ENCODE data around the gene EFCAB12.

EFCAB12 gene

DNA sequence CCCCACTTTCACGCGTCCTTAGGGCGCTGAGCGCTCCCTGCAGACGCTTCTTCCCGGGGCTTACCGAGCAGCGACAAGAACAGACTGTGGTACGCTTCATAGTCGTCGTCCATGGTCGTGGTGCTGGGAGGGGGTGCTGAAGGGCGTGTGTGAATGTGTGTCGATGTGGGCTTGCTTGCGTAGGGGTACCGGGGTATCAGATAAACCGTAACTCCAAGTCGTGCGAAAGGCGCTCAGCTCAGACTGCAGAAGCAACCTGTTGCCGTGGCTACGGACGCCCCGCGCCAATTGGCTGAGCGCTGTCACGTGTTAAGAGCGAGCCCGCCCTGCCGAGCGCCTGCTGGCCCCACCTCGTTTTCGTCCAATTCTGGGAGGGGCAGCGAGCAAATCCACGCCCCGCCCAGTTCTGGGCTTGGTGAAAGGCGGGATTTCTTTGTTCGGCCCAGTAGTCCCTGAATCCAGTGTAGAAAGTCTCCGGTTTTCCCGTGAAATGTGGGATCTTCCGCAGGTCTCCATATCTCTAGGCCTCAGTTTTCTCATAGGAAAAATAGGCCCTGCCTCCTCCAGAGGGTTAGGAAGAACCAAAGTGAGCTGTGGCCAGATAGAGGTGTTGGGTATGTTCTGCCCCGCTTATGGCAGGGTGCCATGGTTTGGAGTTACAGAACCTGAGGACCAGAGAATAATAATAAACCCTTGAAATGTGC, at the start of gene EFCAB12:
Gene EFCAB12 (minus strand): TSS at position 261 of the 704 bp plus-strand sequence. CDS start 148 bp downstream, at position 113.
- peak; percentile 56 to 81 (median 77) for DNase-seq (ENCODE audit: low read depth in 3 of 3, low spot score in 1 of 3)

DNA sequence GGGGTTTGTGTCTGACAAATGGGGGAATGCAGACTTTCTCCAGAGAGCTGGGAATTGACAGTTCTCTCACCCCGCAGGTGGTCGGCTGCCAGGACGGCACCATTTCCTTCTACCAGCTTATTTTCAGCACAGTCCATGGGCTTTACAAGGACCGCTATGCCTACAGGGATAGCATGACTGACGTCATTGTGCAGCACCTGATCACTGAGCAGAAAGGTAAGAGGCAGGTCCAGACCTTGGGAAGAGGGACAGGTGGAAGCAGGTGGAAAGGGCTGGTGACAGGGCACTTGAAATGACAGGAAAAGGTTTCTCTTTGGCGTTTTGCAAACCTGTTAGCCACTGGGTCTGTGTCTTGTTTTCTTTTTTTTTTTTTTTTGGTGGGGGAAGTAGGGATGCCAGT, 48.1 kb upstream of the EFCAB12 start:
- no peak for DNase-seq (ENCODE audit: low read depth in 3 of 3, low spot score in 1 of 3)

DNA sequence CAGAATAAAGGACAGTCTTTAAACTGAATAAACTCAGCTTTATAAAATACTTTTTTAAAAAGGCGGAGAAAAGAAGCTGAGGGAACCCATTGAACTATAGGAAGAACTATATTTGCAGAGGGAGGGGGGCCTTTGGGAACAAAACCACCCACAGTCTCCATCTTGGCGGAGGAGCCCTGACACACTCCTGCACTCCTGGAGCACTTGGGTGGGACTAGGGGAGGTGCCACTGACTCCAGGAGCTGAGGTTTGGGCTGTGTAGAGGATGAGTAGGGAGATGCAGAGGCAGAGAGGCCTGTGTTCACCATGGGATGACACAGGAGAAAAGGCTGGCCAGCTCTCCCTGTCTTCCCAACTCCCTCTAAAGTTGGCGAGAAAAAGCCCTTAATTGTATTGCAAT, 47.4 kb upstream of the EFCAB12 start:
- DNase-seq (ENCODE audit: low read depth in 3 of 3, low spot score in 1 of 3), result no peak

DNA sequence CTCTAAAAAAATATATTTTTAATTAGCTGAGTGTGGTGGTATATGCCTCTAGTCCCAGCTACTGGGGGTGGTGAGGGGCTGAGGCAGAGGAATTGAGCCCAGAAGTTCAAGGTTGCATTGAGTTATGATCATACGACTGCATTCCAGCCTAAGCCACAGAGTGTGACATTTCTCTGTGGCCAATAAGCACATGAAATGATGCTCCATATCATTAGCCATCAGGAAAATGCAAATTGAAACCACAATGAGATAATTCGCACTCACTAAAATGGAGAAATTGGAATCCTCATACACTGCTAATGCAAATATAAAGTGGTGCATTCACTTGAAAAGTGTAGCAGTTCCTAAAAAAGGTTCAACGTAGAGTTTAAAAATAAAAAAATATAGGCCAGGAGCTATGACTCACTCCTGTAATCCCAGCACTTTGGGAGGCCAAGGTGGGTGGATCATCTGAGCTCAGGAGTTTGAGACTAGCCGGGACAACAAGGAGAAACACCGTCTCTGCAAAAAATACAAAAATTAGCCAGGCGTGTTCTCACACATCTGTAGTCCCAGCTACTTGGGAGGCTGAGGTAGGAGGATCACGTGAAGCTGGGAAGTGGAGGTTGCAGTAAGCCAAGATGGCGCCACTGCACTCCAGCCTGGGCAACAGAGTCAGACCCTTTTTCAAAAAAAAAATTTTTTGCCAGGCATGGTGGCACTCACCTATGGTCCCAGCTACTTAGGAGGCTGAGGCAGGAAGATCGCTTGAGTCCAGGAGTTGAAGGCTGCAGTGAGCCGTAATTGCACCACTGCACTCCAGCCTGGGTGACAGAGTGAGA, 46.8 kb upstream of the EFCAB12 start:
- no peak for DNase-seq (ENCODE audit: low read depth in 3 of 3, low spot score in 1 of 3)

DNA sequence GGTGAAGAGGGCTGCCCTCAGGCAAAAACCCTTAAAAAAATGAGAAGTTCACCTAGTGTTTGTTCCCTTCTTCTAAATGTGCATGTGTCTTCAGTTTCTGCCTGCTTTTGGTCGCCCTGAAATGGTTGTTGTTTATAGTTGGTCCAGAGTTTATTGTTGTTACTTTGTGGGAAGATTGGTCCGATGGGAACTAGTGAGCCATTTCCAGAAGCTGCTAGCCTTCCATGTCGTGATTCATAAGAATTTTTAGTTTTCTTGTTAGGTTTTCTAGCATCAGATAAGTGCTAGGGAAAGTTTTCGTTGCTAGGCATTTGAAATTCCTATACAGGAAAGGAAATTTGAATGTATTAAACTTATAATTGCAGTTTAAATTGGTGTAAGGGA, 45.3 kb upstream of the EFCAB12 start:
- no peak for DNase-seq (ENCODE audit: low read depth in 3 of 3, low spot score in 1 of 3)

DNA sequence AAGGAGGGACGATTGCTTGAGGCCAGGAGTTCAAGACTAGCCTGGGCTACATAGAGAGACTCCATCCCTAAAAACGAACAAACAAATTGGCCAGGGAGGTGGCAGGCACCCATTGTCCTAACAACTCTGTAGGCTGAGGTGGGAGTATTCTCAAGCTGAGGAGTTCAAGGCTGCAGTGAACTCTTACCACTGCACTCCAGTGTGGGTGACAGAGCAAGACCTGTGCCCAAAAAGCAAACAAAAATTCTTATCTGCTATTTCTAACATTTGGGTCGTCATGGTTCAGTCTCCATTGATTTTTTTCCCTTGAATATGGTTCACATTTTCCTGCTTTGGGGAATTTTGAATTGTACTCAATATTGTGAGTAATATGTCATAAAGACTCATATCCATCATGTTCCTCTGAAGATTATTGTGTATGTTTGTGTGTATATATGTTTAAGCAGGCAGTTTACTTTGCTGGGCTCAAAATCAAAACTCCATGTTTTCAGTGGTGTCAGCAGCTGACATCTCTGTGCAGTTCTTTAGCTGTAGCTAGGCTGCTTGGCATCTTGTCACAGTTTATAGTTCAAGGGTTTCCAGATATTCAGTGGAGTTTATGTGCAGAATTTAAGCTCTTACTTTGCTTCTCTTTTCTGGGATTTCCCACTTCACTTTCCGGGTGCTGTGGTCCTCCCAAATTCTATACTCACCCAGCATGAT, 44.8 kb upstream of the EFCAB12 start:
- DNase-seq (ENCODE audit: low read depth in 3 of 3, low spot score in 1 of 3), result no peak

DNA sequence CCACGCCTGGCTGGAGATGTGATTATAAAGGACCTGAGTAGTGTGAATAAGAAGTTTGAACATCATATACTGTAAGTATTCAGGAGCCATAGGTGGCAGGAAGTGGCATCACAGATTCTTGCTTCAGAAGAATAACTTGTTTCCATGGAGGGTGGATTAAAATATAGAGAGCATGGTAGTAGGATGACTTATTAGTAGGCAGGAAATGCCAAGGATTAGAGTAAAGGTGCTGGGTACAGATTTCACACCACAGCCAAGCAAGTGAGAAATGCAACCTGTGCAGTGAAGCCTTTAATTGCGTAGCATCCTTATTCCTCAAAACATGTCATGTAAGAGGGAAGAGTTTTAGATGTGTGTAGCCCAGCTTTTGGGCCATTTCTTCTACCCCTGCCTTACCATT, 42.4 kb upstream of the EFCAB12 start:
- DNase-seq (ENCODE audit: low read depth in 3 of 3, low spot score in 1 of 3), result no peak

DNA sequence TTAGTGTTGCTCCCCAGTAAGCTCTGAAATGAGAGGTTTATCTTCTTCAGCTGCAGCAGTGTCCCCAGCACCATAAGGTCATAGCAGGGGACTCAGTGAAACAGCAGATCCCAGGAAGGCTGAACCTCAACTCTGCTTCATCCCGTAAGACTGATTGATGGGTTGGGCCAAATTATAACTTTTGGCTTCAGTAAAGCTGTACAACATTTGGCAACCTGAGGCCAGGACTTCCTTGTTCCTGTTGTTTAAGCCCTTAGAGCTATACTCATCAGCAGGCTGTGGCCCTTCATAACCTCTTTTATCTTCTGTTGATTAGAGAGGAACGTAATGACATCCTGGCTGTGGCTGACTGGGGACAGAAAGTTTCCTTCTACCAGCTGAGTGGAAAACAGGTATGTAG, 40.6 kb upstream of the EFCAB12 start:
- DNase-seq (ENCODE audit: low read depth in 3 of 3, low spot score in 1 of 3), result no peak

DNA sequence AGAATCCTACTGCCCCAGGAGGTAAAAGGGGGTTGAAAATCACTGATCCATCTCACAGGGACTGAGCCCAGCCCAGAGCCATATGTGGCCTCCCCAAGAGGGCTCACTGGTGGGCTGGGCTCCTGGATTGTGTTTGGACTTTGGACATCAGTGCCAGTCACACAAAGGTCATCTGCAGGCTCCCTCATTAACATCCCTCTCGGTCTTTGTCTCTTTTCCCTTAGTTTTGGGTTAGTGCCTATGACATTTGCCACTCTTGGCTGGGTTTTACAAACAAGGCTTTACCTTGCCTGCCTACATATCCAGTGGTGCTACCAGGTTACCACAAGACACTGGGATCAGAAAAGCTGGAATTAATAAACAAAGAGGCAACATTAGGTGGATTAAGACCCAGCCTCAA, 39.5 kb upstream of the EFCAB12 start:
- DNase-seq (ENCODE audit: low read depth in 3 of 3, low spot score in 1 of 3), result no peak

DNA sequence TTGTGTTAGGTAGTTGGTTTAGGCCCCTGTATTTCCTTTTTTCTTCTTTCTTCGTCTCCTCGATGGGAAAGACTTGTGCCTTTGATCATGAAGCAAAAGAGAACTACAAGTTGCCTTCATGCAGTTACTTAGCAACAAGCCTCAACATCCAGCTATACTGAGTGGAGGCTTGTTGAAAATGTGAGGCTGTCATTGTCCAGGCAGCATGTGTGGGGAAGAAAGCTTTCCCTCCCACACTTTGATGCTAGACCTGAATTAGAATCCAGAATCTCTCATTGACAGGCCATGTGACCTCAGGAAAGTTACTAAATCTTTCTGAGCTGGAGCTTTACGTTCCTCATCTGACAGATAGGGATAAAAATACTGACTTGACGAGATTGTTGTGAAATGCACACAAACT, 35.3 kb upstream of the EFCAB12 start:
- DNase-seq (ENCODE audit: low read depth in 3 of 3, low spot score in 1 of 3), result no peak

DNA sequence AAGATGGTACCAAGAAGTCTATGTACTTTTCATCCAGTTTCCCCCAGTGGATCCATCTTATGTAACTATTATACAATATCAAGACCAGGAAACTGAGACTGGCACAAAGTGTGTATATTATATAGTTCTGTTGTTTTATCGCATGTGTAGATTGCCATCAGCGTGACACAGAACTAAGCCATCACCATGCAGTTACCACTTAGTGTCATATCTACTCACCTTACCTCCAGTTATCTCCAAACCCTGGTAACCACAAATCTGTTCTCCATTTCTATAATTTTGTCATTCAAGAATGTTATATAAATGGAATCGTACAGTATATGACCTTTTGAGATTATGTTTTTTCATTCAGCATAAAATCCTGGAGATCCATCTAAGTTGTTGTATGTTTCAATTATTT, 34.7 kb upstream of the EFCAB12 start:
- no peak for DNase-seq (ENCODE audit: low read depth in 3 of 3, low spot score in 1 of 3)

DNA sequence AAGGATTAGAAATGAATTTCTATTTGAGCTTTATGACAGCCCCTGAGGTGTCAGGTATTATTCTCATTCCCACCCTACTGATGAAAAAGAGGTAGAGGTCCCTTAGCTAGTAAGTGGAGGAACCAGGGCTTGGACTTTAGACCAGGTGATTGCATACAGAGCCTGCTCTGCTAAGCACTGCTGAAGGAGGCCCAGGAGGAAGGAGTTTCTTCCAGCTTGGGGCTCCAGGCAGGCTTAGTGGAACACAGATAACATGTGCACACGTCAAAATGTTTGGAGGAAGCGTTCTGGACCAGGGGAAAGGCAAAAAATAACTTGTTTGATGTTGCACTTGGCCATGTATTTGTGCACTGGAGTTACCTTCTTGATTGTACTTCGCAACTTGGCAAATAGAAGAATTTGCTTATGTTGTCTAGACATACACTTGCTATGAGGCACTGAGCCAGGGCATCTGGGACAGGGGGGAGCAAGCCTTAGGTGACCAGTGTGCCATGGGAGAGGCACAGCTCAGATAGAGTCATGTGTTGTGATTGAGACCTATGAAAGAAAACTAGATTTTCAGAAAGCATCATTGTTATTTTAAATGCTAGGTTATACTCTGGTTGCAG, 34.0 kb upstream of the EFCAB12 start:
- no peak for DNase-seq (ENCODE audit: low read depth in 3 of 3, low spot score in 1 of 3)

DNA sequence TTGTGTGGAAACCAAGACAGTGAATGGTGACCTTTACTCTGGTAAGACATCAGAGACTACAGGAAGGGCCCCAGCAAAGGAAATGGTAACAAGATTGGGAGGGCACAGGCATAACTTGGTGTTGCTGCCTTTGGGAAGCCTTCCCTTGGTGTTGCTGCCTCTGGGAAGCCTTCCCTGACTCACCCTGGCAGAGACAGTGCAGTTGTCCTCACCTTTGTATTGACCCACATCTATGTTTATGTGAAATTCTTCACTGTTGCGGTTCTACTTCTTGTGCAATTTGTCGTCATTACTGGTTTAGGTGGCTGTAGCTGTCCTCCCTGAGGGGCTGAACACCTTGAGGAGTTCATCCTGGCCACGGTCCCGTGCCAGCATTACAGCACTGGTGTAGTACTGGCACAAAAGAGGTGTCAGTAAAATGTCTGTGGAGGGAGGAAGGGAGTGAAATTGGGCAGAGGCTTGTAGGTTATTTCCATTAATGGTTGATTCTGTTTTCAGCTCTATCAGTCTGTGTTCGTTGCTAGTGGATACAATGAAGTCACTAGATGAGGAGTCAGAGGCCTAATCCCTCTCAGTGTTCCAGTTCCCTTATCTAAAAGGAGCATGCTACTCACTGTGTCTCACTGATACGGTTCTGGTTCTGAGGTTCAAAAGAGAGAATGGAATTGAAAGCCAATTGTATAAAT, 33.2 kb upstream of the EFCAB12 start:
- DNase-seq (ENCODE audit: low read depth in 3 of 3, low spot score in 1 of 3), result no peak

DNA sequence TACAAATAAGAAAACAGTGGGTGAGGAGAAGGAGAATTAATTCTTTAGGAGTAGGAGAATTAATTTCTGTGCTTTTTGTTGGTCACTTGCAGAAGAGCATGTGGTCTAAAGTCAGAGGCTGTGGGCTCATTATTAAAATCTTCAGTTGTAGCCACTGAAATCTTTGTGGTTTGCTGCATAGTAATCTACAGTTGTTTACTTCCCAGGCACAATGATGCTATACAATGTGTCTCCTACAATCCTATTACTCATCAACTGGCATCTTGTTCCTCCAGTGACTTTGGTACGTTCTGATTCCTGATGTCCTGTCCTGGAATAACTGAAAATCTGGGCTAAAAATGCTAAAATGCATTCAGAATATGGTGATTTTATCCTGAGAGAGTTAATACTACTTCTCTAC, 32.6 kb upstream of the EFCAB12 start:
- DNase-seq (ENCODE audit: low read depth in 3 of 3, low spot score in 1 of 3), result no peak

DNA sequence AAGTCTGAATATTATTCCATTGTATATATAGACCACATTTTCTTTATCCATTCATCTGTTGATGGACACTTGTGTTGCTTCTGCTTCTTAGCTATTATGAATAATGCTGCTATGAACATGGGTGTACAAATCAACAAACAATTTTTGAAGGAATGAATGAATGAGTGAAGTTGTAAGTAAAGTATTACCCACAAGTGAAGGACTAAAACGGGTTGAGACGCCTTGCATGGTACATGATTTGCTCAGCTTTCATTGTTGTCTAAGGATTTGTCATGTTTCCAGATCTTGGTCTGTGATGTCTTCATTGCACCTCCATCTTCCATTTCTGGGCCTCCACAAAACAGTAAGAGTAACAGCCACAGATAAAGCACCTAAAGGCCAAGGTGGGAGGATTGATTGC, 32.1 kb upstream of the EFCAB12 start:
- no peak for DNase-seq (ENCODE audit: low read depth in 3 of 3, low spot score in 1 of 3)

DNA sequence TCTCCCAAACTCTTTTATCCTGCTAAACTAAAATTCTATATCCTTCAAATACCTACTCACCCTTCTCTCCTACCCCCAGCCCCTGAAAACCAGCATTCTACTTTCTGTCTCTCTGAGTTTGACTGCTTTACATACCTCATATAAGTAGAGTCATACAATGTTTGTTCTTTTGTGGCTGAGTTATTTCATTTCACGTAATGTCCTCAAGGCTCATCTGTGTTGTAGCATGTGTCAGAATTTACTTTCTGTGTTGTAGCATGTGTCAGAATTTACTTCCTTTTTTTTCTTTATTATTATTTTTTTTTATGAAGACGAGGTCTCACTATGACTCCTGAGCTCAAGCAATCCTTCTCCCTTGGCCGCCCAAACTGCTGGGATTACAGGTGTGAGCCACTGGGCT, 31.7 kb upstream of the EFCAB12 start:
- no peak for DNase-seq (ENCODE audit: low read depth in 3 of 3, low spot score in 1 of 3)

DNA sequence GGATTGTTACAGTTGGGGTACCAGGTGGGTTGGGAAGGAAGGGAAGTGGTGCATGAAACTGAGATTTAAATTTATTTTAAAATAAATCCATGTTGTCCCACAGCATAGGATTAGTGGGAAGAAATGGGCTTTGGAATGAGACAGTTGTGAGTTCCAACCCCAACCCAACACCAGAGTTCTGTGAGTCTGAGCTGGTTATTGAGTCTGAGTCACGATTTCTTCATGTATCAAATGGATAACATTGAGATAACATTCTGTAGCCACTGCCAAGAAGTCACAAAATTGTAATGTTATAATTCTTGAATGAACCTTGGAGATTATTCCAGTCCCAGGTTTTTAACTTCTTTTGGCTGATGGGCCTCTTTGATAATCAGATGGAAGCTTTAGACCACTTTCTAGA, 25.3 kb upstream of the EFCAB12 start:
- DNase-seq (ENCODE audit: low read depth in 3 of 3, low spot score in 1 of 3), result no peak

DNA sequence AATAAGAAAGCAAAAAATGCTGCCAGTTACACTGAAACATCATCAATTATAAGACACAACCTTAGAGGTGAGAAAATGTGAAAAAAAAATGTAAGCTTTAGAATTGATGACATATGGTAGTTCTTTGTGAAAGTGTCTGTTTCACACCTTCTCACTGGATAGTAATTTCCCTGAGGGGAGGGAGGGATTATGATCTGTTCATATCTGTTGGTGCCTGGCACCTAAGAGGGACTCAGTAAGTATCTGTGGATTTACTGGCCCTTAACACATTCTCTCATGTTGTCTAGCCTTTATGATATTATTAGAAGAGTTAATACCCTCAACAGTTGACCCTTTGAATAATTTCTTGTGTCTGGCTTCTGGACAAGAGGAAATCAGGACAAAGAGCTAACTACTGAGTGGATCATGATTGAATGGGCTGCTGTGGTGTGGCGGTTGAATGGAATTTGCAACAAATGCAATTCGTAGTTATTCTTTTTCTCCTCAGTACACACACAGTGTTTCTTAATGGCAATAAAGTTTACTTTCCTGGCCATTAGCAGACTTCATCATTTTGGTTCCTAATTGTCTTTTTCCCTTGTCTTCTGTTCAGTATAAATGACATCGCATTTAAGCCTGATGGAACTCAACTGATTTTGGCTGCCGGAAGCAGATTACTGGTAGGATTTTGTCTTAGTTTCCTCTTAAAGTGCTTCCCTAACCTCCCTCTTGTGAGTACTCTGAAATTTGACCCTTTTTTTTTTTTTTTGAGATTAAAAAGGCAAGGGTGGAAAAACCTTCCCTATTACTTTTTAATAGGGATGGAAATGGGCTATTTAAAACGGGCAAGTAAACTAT, 21.1 kb upstream of the EFCAB12 start:
- no peak for DNase-seq (ENCODE audit: low read depth in 3 of 3, low spot score in 1 of 3)

DNA sequence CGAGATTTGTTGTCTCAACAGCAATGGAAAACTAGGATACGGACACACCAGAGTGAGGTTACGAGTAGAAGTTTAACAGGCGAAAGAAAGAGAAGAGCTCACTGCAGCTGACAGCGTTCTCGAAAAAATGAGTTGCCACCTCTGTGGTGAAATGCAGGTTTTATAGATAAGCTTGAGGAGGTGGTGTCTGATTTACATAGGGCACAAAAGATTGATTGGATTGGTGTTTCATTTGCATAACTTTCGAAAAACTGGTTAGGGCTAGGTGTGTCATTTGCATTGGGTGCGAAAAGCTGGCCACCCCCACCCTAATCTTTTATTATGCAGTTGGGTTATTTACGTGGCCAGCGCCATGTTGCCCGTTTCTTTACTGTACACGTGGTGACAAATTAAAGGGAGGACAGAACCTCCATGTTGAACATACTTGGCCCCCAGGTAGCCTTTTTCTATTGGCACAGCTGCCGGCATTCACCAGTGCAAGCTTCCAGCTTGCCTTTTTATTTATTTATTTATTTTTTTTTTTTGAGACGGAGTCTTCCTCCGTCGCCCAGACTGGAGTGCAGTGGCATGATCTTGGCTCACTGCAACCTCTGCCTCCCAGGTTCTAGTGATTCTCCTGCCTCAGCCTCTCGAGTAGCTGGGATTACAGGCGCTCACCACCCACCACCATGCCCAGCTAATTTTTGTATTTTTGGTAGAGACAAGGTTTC, 19.9 kb upstream of the EFCAB12 start:
- DNase-seq (ENCODE audit: low read depth in 3 of 3, low spot score in 1 of 3), result no peak

DNA sequence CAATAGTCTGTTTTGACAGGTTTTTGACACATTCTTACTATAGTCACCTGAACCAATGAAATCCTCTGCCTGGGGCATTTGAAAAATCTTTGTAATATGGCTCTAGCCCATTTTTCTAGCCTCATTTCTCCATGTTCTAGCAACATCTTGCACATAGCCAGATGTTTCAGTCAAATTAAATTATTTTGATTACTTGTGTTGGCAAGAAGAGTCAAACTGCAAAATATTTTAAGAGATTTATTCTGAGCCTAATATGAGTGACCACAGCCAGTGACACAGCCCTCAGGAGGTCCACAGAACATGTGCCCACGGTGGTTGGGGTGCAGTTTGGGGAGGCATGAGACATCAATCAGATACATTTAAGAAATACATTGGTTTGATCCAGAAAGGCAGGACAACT, 18.5 kb upstream of the EFCAB12 start:
- DNase-seq (ENCODE audit: low read depth in 3 of 3, low spot score in 1 of 3), result no peak
